Neuronal stem cell (in vitro differentiated cells): Measurements from ENCODE around the gene MSH6.

Source experiments
- DNase-seq: peaks from one replicate; pipeline ENCODE4 v3.0.0-alpha.2; 2013; ENCODE audit warnings: low spot score
- H2AFZ ChIP-seq: one replicate; pipeline ENCODE4 v1.6.1; 2013; ENCODE audit warnings: mild to moderate bottlenecking, low read length, inconsistent platforms
- H2AK5ac ChIP-seq: 2 replicates; pipeline ENCODE4 v1.6.1; 2013; ENCODE audit warnings: low read depth, mild to moderate bottlenecking, inconsistent platforms, low read length, moderate library complexity, mixed read lengths
- H2BK120ac ChIP-seq: 2 replicates; pipeline ENCODE4 v1.6.1; 2013; ENCODE audit warnings: low read depth, mild to moderate bottlenecking, inconsistent platforms, low read length, moderate library complexity, mixed read lengths
- H2BK12ac ChIP-seq: one replicate; pipeline ENCODE4 v1.6.1; 2013; ENCODE audit warnings: low read length, inconsistent platforms
- H2BK15ac ChIP-seq: 2 replicates; pipeline ENCODE4 v1.6.1; 2013; ENCODE audit warnings: mild to moderate bottlenecking, low read length, inconsistent platforms, mixed read lengths
- H2BK5ac ChIP-seq: one replicate; pipeline ENCODE4 v1.6.1; 2013; ENCODE audit warnings: inconsistent platforms, mild to moderate bottlenecking, low read length, moderate library complexity
- H3K14ac ChIP-seq: one replicate; pipeline ENCODE4 v1.6.1; 2013; ENCODE audit warnings: low read length, inconsistent platforms
- H3K18ac ChIP-seq: 2 replicates; pipeline ENCODE4 v1.6.1; 2013; ENCODE audit warnings: low read length, inconsistent platforms
- H3K23ac ChIP-seq: 2 replicates; pipeline ENCODE4 v1.6.1; 2013; ENCODE audit warnings: low read depth, mild to moderate bottlenecking, mixed read lengths, low read length, inconsistent platforms; ENCODE audit not compliant: poor library complexity
- H3K27ac ChIP-seq: replicated peaks from 3 replicates; pipeline ENCODE4 v1.5.1; 2013; ENCODE audit warnings: low read length, inconsistent platforms
- H3K27me3 ChIP-seq, 3 experiments: 2 replicates each; pipeline ENCODE4 v1.6.1; 2013; ENCODE audit warnings: low read length in 3 of 3, mild to moderate bottlenecking in 2 of 3, inconsistent platforms in 1 of 3, low read depth in 1 of 3, mixed read lengths in 1 of 3, moderate library complexity in 1 of 3; ENCODE audit not compliant: control insufficient read depth in 3 of 3, insufficient read depth in 3 of 3
- H3K36me3 ChIP-seq, 2 donors: replicated peaks in 1 of 2; 2 replicates each; pipeline ENCODE4 v1.6.1; 2013; ENCODE audit warnings: low read length in 2 of 2; ENCODE audit not compliant: control insufficient read depth in 2 of 2, insufficient read depth in 2 of 2
- H3K4ac ChIP-seq: 2 replicates; pipeline ENCODE4 v1.6.1; 2013; ENCODE audit warnings: inconsistent platforms, mild to moderate bottlenecking, low read length, moderate library complexity
- H3K4me1 ChIP-seq, 2 donors: 1 replicate in 1 of 2; 2 replicates in 1 of 2; pipeline ENCODE4 v1.6.1; 2013; ENCODE audit warnings: low read length in 2 of 2, low read depth in 1 of 2; ENCODE audit not compliant: control insufficient read depth in 2 of 2, insufficient read depth in 1 of 2
- H3K4me2 ChIP-seq: one replicate; pipeline ENCODE4 v1.6.1; 2013; ENCODE audit warnings: mild to moderate bottlenecking, low read length, inconsistent platforms; ENCODE audit not compliant: insufficient read depth, poor library complexity, severe bottlenecking
- H3K4me3 ChIP-seq, 2 donors: 2 replicates each; pipeline ENCODE4 v1.5.1; 2013; ENCODE audit warnings: low read length in 2 of 2, mild to moderate bottlenecking in 2 of 2, inconsistent platforms in 1 of 2, moderate library complexity in 1 of 2
- H3K79me1 ChIP-seq: one replicate; pipeline ENCODE4 v1.6.1; 2013; ENCODE audit warnings: low read depth, mild to moderate bottlenecking, inconsistent platforms, low read length, moderate library complexity
- H3K9ac ChIP-seq: one replicate; pipeline ENCODE4 v1.6.1; 2013; ENCODE audit warnings: mild to moderate bottlenecking, low read depth, low read length, inconsistent platforms; ENCODE audit not compliant: poor library complexity
- H3K9me3 ChIP-seq, 2 donors: replicated peaks in 1 of 2; 2 replicates each; pipeline versions ENCODE3 to v1.6.1; 2013; ENCODE audit warnings: low read length in 2 of 2, mild to moderate bottlenecking in 2 of 2, inconsistent platforms in 1 of 2, low read depth in 1 of 2, mixed read lengths in 1 of 2, moderate library complexity in 1 of 2; ENCODE audit not compliant: control insufficient read depth in 2 of 2, insufficient read depth in 1 of 2
- H4K8ac ChIP-seq: one replicate; pipeline ENCODE4 v1.6.1; 2013; ENCODE audit warnings: low read depth, mild to moderate bottlenecking, inconsistent platforms, low read length, moderate library complexity
- H4K91ac ChIP-seq: one replicate; pipeline ENCODE4 v1.6.1; 2013; ENCODE audit warnings: low read length, low read depth, mild to moderate bottlenecking, inconsistent platforms; ENCODE audit not compliant: poor library complexity
- WGBS, 2 donors: extraction: QIAGEN DNeasy Blood & Tissue Kit; methylation state at CpG; one replicate each; pipeline ENCODE4 v1.1.7; 2013; ENCODE audit warnings: missing lambda C conversion rate in 2 of 2, mixed read lengths in 1 of 2; ENCODE audit not compliant: insufficient read length in 2 of 2, insufficient replicate concordance in 1 of 2; ENCODE audit errors: extremely low coverage in 2 of 2; 5-methylcytosine and 5-hydroxymethylcytosine counted together

Gene MSH6

DNA sequence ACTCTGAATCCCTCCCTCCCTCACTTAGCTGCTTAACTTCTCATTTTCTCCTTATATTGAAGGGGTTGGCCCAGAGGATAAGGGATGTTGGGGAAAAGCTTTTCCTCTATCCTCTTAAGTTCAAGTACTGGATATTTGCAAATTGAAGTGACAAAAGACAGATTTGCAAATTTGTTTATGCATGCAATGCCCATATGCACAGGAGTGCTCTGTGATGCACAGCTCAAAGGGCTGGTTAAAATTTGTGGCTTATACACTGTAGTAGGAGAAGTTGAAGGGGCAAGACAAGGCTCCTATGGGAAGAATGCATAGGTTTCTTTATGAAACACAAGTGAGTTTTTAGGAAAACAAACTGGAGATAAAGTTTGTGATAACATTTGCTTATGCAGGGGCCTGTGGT is 8.4 kb upstream of the MSH6 start:
- H4K91ac ChIP-seq, result no peak overlapping the region
- H3K9ac ChIP-seq, result no peak overlapping the region
- no peaks in the 10 kb centered on the region for H3K9me3 ChIP-seq
- no peak overlapping the region for H2BK5ac ChIP-seq
- H3K23ac ChIP-seq, result no peak overlapping the region
- H2BK15ac ChIP-seq, result no peak overlapping the region
- H3K27ac ChIP-seq, result no peak overlapping the region
- no peak overlapping the region for H3K18ac ChIP-seq
- H2BK120ac ChIP-seq, result no peak overlapping the region
- DNase-seq, result no peak
- H4K8ac ChIP-seq, result no peak overlapping the region
- no peak overlapping the region for H2BK12ac ChIP-seq
- peaks cover 0 to 2% of the 10 kb centered on the region in 2 donors for H3K4me1 ChIP-seq
- H3K27me3 ChIP-seq, result peaks cover 0 to 4% (median 0%) of the 10 kb centered on the region in 3 experiments
- H3K4me2 ChIP-seq, result no peak overlapping the region
- H3K4ac ChIP-seq, result no peak overlapping the region
- no peaks in the 10 kb centered on the region for H3K36me3 ChIP-seq
- no peak overlapping the region for H2AK5ac ChIP-seq
- H2AFZ ChIP-seq, result no peak overlapping the region
- no peak overlapping the region for H3K4me3 ChIP-seq
- no peaks in the 10 kb centered on the region for H3K79me1 ChIP-seq
- H3K14ac ChIP-seq, result no peak overlapping the region

- Histone ChIP-seq H2BK5ac (no peak overlapping the region), H3K36me3 (no peaks in the 10 kb centered on the region), H4K8ac (no peak overlapping the region), H3K23ac (no peak overlapping the region), H3K27me3 (peaks cover 0 to 4% (median 0%) of the 10 kb centered on the region in 3 experiments), H3K18ac (no peak overlapping the region), H3K4me3 (no peak overlapping the region), H2BK120ac (no peak overlapping the region), H2AFZ (peak overlapping the region; percentile 16), H3K4me2 (no peak overlapping the region), H3K4ac (no peak overlapping the region), H3K9me3 (no peaks in the 10 kb centered on the region), H3K79me1 (no peaks in the 10 kb centered on the region), H3K14ac (no peak overlapping the region), H2BK15ac (no peak overlapping the region), H3K4me1 (peaks cover 0 to 2% of the 10 kb centered on the region in 2 donors), H4K91ac (no peak overlapping the region), H2BK12ac (no peak overlapping the region), H3K9ac (no peak overlapping the region), H2AK5ac (no peak overlapping the region), H3K27ac (no peak overlapping the region)
- no peak for DNase-seq
- no CpG with 5 or more reads among the region's 13 CpGs for WGBS, 2 donors
Observed at GRCh38 chr2:47777277-47777937, 5.5 kb upstream of the MSH6 start.

- Histone ChIP-seq H3K79me1 (no peaks in the 10 kb centered on the region), H3K23ac (no peak overlapping the region), H2AFZ (no peak overlapping the region), H3K27me3 (peaks cover 0 to 4% (median 0%) of the 10 kb centered on the region in 3 experiments), H3K9ac (no peak overlapping the region), H2BK120ac (no peak overlapping the region), H3K27ac (peak overlapping the region; percentile 34), H2BK12ac (no peak overlapping the region), H2BK5ac (no peak overlapping the region), H4K8ac (no peak overlapping the region), H4K91ac (no peak overlapping the region), H3K18ac (no peak overlapping the region), H3K4me3 (no peak overlapping the region), H3K4ac (no peak overlapping the region), H2AK5ac (no peak overlapping the region), H3K9me3 (no peaks in the 10 kb centered on the region), H3K4me2 (no peak overlapping the region), H2BK15ac (no peak overlapping the region), H3K14ac (no peak overlapping the region), H3K36me3 (no peaks in the 10 kb centered on the region), H3K4me1 (peaks cover 0 to 2% of the 10 kb centered on the region in 2 donors)
- WGBS, 2 donors, result no CpG with 5 or more reads among the region's 8 CpGs
- DNase-seq, result no peak
Observed at GRCh38 chr2:47778698-47779425, 4.1 kb upstream of the MSH6 start.

DNA sequence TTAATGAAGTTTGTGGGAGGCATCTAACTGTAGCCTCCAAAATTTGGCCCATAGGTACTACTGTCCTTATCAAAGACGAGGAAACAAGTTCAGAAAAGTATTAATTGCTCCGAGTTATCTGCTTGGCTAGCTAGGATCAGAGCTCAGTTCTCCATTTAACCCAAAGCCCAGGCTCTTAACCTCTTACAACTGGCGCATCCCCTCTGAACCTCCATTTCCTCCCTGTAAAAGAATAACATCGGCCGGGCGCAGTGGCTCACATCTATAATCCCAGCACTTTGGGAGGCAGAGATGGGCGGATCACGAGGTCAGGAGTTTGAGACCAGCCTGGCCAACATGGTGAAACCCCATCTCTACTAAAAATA is 3.5 kb upstream of the MSH6 start:
- H3K27ac ChIP-seq, result peak overlapping the region; percentile 34
- no peak overlapping the region for H2AFZ ChIP-seq
- no peak overlapping the region for H3K14ac ChIP-seq
- no peak overlapping the region for H2BK5ac ChIP-seq
- no peak overlapping the region for H2AK5ac ChIP-seq
- no peak overlapping the region for H3K23ac ChIP-seq
- no peaks in the 10 kb centered on the region for H3K9me3 ChIP-seq
- no peak overlapping the region for H4K91ac ChIP-seq
- no peak for DNase-seq
- no peaks in the 10 kb centered on the region for H3K79me1 ChIP-seq
- H3K4ac ChIP-seq, result no peak overlapping the region
- H3K36me3 ChIP-seq, result no peaks in the 10 kb centered on the region
- H4K8ac ChIP-seq, result no peak overlapping the region
- no peak overlapping the region for H2BK15ac ChIP-seq
- H3K4me1 ChIP-seq, result peaks cover 0 to 2% of the 10 kb centered on the region in 2 donors
- no CpG with 5 or more reads among the region's 8 CpGs for WGBS, 2 donors
- no peak overlapping the region for H2BK12ac ChIP-seq
- H2BK120ac ChIP-seq, result no peak overlapping the region
- H3K27me3 ChIP-seq, result peaks cover 0 to 4% (median 0%) of the 10 kb centered on the region in 3 experiments
- H3K4me2 ChIP-seq, result no peak overlapping the region
- H3K4me3 ChIP-seq, result no peak overlapping the region
- H3K9ac ChIP-seq, result no peak overlapping the region
- H3K18ac ChIP-seq, result no peak overlapping the region
